Parathyroid adenoma (tissue), 2 donors: ENCODE measurements around the gene NAV2.

ENCODE experiments used
- H2AFZ ChIP-seq: fragments of 300-600 bp; sonication (generic); one replicate; pipeline ENCODE4 v1.7.0; 2017; ENCODE audit warnings: antibody characterized with exemption, mild to moderate bottlenecking
- H3K27ac ChIP-seq: fragments of 300-600 bp; sonication (generic); one replicate; pipeline ENCODE4 v1.7.0; 2017
- H3K27me3 ChIP-seq: fragments of 300-600 bp; sonication (generic); one replicate; pipeline ENCODE4 v1.7.0; 2017; ENCODE audit warnings: low read length; ENCODE audit not compliant: control insufficient read depth, insufficient read depth
- H3K36me3 ChIP-seq: fragments of 300-600 bp; sonication (generic); one replicate; pipeline ENCODE4 v1.7.0; 2017; ENCODE audit warnings: low read length; ENCODE audit not compliant: control insufficient read depth, insufficient read depth
- H3K4me1 ChIP-seq: fragments of 300-600 bp; sonication (generic); one replicate; pipeline ENCODE4 v1.7.0; 2017; ENCODE audit warnings: control low read depth
- H3K4me2 ChIP-seq: fragments of 300-600 bp; sonication (generic); one replicate; pipeline ENCODE4 v1.7.0; 2017; ENCODE audit warnings: low read length
- H3K4me3 ChIP-seq: fragments of 300-600 bp; sonication (generic); one replicate; pipeline ENCODE4 v1.7.0; 2017; ENCODE audit warnings: low read depth, low read length
- H3K79me2 ChIP-seq: fragments of 300-600 bp; sonication (generic); one replicate; pipeline ENCODE4 v1.7.0; 2017; ENCODE audit warnings: control low read depth
- H3K9ac ChIP-seq: fragments of 300-600 bp; sonication (generic); one replicate; pipeline ENCODE4 v1.7.0; 2017; ENCODE audit warnings: mild to moderate bottlenecking
- H3K9me3 ChIP-seq: fragments of 300-600 bp; sonication (generic); one replicate; pipeline ENCODE4 v1.7.0; 2017; ENCODE audit warnings: low read length; ENCODE audit not compliant: control insufficient read depth
- TF ChIP-seq, protein P1 (sequence below): fragments of 300-600 bp; sonication (generic); IDR thresholded peaks from one replicate; pipeline ENCODE4 v1.7.0; 2017; ENCODE audit warnings: antibody characterized with exemption, mild to moderate bottlenecking
- donor health status: primary hyperparathyroidism.

The NAV2 gene

GRCh38 chr11:19744130-19744529, 31.5 kb downstream of the NAV2 start:
- H3K4me3 ChIP-seq = no peak overlapping the region
- no peaks in the 10 kb centered on the region for H3K9me3 ChIP-seq
- no peaks in the 10 kb centered on the region for H3K36me3 ChIP-seq
- H3K27ac ChIP-seq = no peak overlapping the region
- H3K4me1 ChIP-seq = no peaks in the 10 kb centered on the region
- H2AFZ ChIP-seq = no peak overlapping the region
- H3K4me2 ChIP-seq = no peak overlapping the region
- no peaks in the 10 kb centered on the region for H3K27me3 ChIP-seq
- TF ChIP-seq, protein P1, sequence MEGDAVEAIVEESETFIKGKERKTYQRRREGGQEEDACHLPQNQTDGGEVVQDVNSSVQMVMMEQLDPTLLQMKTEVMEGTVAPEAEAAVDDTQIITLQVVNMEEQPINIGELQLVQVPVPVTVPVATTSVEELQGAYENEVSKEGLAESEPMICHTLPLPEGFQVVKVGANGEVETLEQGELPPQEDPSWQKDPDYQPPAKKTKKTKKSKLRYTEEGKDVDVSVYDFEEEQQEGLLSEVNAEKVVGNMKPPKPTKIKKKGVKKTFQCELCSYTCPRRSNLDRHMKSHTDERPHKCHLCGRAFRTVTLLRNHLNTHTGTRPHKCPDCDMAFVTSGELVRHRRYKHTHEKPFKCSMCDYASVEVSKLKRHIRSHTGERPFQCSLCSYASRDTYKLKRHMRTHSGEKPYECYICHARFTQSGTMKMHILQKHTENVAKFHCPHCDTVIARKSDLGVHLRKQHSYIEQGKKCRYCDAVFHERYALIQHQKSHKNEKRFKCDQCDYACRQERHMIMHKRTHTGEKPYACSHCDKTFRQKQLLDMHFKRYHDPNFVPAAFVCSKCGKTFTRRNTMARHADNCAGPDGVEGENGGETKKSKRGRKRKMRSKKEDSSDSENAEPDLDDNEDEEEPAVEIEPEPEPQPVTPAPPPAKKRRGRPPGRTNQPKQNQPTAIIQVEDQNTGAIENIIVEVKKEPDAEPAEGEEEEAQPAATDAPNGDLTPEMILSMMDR = no peak
- H3K79me2 ChIP-seq = no peaks in the 10 kb centered on the region
- no peak overlapping the region for H3K9ac ChIP-seq

- no peaks in the 10 kb centered on the region for H3K79me2 ChIP-seq
- H3K9ac ChIP-seq = no peak overlapping the region
- H3K4me2 ChIP-seq = no peak overlapping the region
- no peaks in the 10 kb centered on the region for H3K4me1 ChIP-seq
- TF ChIP-seq, protein P1 = no peak
- H3K4me3 ChIP-seq = no peak overlapping the region
- no peaks in the 10 kb centered on the region for H3K27me3 ChIP-seq
- no peak overlapping the region for H2AFZ ChIP-seq
- H3K27ac ChIP-seq = no peak overlapping the region
- H3K9me3 ChIP-seq = no peaks in the 10 kb centered on the region
- no peaks in the 10 kb centered on the region for H3K36me3 ChIP-seq
Observed at GRCh38 chr11:19746086-19746485, 33.4 kb downstream of the NAV2 start.

GRCh38 chr11:19747634-19748033, 35.0 kb downstream of the NAV2 start:
- Histone ChIP-seq H3K27ac (no peak overlapping the region), H3K27me3 (no peaks in the 10 kb centered on the region), H3K4me1 (no peaks in the 10 kb centered on the region), H3K9ac (no peak overlapping the region), H3K79me2 (no peaks in the 10 kb centered on the region), H2AFZ (no peak overlapping the region), H3K4me2 (no peak overlapping the region), H3K36me3 (no peaks in the 10 kb centered on the region), H3K9me3 (no peaks in the 10 kb centered on the region), H3K4me3 (no peak overlapping the region)
- TF ChIP-seq, protein P1 = no peak

GRCh38 chr11:19751055-19751454, 38.4 kb downstream of the NAV2 start:
- Histone ChIP-seq H3K9me3 (no peaks in the 10 kb centered on the region), H3K4me3 (no peak overlapping the region), H3K36me3 (no peaks in the 10 kb centered on the region), H3K79me2 (no peaks in the 10 kb centered on the region), H3K4me1 (no peaks in the 10 kb centered on the region), H3K4me2 (no peak overlapping the region), H2AFZ (no peak overlapping the region), H3K9ac (no peak overlapping the region), H3K27ac (no peak overlapping the region), H3K27me3 (no peaks in the 10 kb centered on the region)
- TF ChIP-seq, protein P1 = no peak

GRCh38 chr11:19753451-19754106, 40.9 kb downstream of the NAV2 start:
- no peaks in the 10 kb centered on the region for H3K36me3 ChIP-seq
- no peaks in the 10 kb centered on the region for H3K9me3 ChIP-seq
- H3K79me2 ChIP-seq = no peaks in the 10 kb centered on the region
- no peaks in the 10 kb centered on the region for H3K4me1 ChIP-seq
- TF ChIP-seq, protein P1 = no peak
- no peaks in the 10 kb centered on the region for H3K27me3 ChIP-seq
- H3K4me2 ChIP-seq = no peak overlapping the region
- no peak overlapping the region for H2AFZ ChIP-seq
- H3K9ac ChIP-seq = no peak overlapping the region
- H3K27ac ChIP-seq = no peak overlapping the region
- H3K4me3 ChIP-seq = no peak overlapping the region
